Astrocyte (in vitro differentiated cells and primary cell): ENCODE measurements around the gene DENR. TPM values are rescaled to one million over a fixed set of nuclear protein-coding genes. Genes with fewer than 3 reads are reported as not detected.

Source experiments
- DNase-seq: peaks from one replicate; pipeline ENCODE4 v3.0.0-alpha.2; 2010; ENCODE audit warnings: low read depth
- FAIRE-seq: peaks from 2 replicates; lab custom pipeline; 2011; peaks lifted over from hg19 to GRCh38; lab: Jason Lieb, UNC
- H2AFZ ChIP-seq: 2 replicates; pipeline ENCODE4 v1.6.0; 2012; ENCODE audit warnings: low read depth, low read length, inconsistent platforms
- H3K27ac ChIP-seq: 2 replicates; pipeline ENCODE4 v1.5.1; 2011; ENCODE audit warnings: low read depth, low read length, inconsistent platforms
- H3K27me3 ChIP-seq: 2 replicates; pipeline ENCODE4 v1.6.0; 2011; ENCODE audit warnings: low read length, inconsistent platforms; ENCODE audit not compliant: insufficient read depth
- H3K36me3 ChIP-seq: 2 replicates; pipeline ENCODE4 v1.5.1; 2011; ENCODE audit warnings: low read length, inconsistent platforms; ENCODE audit not compliant: insufficient read depth
- H3K4me1 ChIP-seq: 2 replicates; pipeline ENCODE4 v1.5.1; 2011; ENCODE audit warnings: low read length, inconsistent platforms; ENCODE audit not compliant: insufficient read depth
- H3K4me2 ChIP-seq: 2 replicates; pipeline ENCODE4 v1.6.0; 2012; ENCODE audit warnings: low read length, inconsistent platforms
- H3K4me3 ChIP-seq: 2 replicates; pipeline ENCODE4 v1.5.1; 2011; ENCODE audit warnings: low read depth, mild to moderate bottlenecking, low read length, inconsistent platforms; ENCODE audit not compliant: insufficient read depth
- H3K79me2 ChIP-seq: 2 replicates; pipeline ENCODE4 v1.6.0; 2012; ENCODE audit warnings: mild to moderate bottlenecking, low read length, inconsistent platforms; ENCODE audit not compliant: insufficient read depth
- H3K9ac ChIP-seq: 2 replicates; pipeline ENCODE4 v1.6.0; 2012; ENCODE audit warnings: mild to moderate bottlenecking, low read length, inconsistent platforms
- H3K9me3 ChIP-seq: 2 replicates; pipeline ENCODE4 v1.5.1; 2012; ENCODE audit warnings: low read depth, mild to moderate bottlenecking, low read length, inconsistent platforms; ENCODE audit not compliant: insufficient read depth
- H4K20me1 ChIP-seq: 2 replicates; pipeline ENCODE4 v1.6.0; 2012; ENCODE audit warnings: low read length, inconsistent platforms; ENCODE audit not compliant: insufficient read depth
- H3K27ac Mint-ChIP-seq: one replicate; pipeline ENCODE4 v1.8.0; 2021; ENCODE audit warnings: mild to moderate bottlenecking, mixed read lengths; ENCODE audit not compliant: unreplicated experiment
- H3K27me3 Mint-ChIP-seq: one replicate; pipeline ENCODE4 v1.8.0; 2021; ENCODE audit warnings: low read depth, mixed read lengths; ENCODE audit not compliant: unreplicated experiment
- H3K36me3 Mint-ChIP-seq: one replicate; pipeline ENCODE4 v1.8.0; 2021; ENCODE audit warnings: low read depth, mixed read lengths; ENCODE audit not compliant: unreplicated experiment
- H3K4me1 Mint-ChIP-seq: one replicate; pipeline ENCODE4 v1.8.0; 2021; ENCODE audit warnings: low read depth, mixed read lengths; ENCODE audit not compliant: unreplicated experiment
- H3K4me3 Mint-ChIP-seq: one replicate; pipeline ENCODE4 v1.8.0; 2021; ENCODE audit warnings: mild to moderate bottlenecking, moderate library complexity, mixed read lengths; ENCODE audit not compliant: unreplicated experiment
- H3K9me3 Mint-ChIP-seq: one replicate; pipeline ENCODE4 v1.8.0; 2021; ENCODE audit warnings: mild to moderate bottlenecking, mixed read lengths; ENCODE audit not compliant: unreplicated experiment
- CTCF ChIP-seq: IDR thresholded peaks from 2 replicates; pipeline ENCODE4 v1.5.1; 2011; ENCODE audit warnings: low read depth, mild to moderate bottlenecking, inconsistent platforms, low read length, moderate library complexity; ENCODE audit not compliant: insufficient read depth
- EZH2 ChIP-seq: IDR thresholded peaks from 2 replicates; pipeline ENCODE4 v1.6.1; 2012; ENCODE audit warnings: mild to moderate bottlenecking, low read length, inconsistent platforms; ENCODE audit not compliant: insufficient read depth
- total RNA-seq: library from RNA; stranded (reverse); gene quantifications from 2 replicates; pipeline ENCODE4 v1.2.1, GENCODE V29; 2021

The DENR gene
- total RNA-seq, 1 donor from 2014 or later = 62.9 TPM

GRCh38 chr12:122807651-122808050 lies 55.0 kb downstream of the DENR start:
- Histone ChIP-seq H3K4me2 (no peak overlapping the region), H3K79me2 (no peaks in the 10 kb centered on the region), H3K27me3 (no peaks in the 10 kb centered on the region), H3K4me1 (no peaks in the 10 kb centered on the region), H3K4me3 (no peak overlapping the region), H3K27ac (no peak overlapping the region), H4K20me1 (no peaks in the 10 kb centered on the region), H3K9me3 (no peaks in the 10 kb centered on the region), H3K36me3 (no peaks in the 10 kb centered on the region), H2AFZ (no peak overlapping the region), H3K9ac (no peak overlapping the region)
- Mint-ChIP-seq H3K4me1 (peaks cover 4% of the 10 kb centered on the region), H3K36me3 (peaks cover 8% of the 10 kb centered on the region), H3K4me3 (no peak overlapping the region), H3K27ac (peak overlapping the region; percentile 26), H3K9me3 (peaks cover 3% of the 10 kb centered on the region), H3K27me3 (peaks cover 4% of the 10 kb centered on the region)
- TF ChIP-seq EZH2 = no peak
- TF ChIP-seq CTCF = no peak
- DNase-seq = no peak
- FAIRE-seq = no peak

GRCh38 chr12:122811777-122812176 lies 59.2 kb downstream of the DENR start:
- Mint-ChIP-seq H3K4me1 (peaks cover 4% of the 10 kb centered on the region), H3K27ac (no peak overlapping the region), H3K36me3 (peaks cover 8% of the 10 kb centered on the region), H3K9me3 (peaks cover 3% of the 10 kb centered on the region), H3K4me3 (no peak overlapping the region), H3K27me3 (no peaks in the 10 kb centered on the region)
- H3K9ac ChIP-seq = no peak overlapping the region
- TF ChIP-seq CTCF (no peak), EZH2 (no peak)
- no peaks in the 10 kb centered on the region for H3K4me1 ChIP-seq
- no peak overlapping the region for H3K27ac ChIP-seq
- H3K4me2 ChIP-seq = no peak overlapping the region
- H3K36me3 ChIP-seq = no peaks in the 10 kb centered on the region
- H4K20me1 ChIP-seq = no peaks in the 10 kb centered on the region
- H3K4me3 ChIP-seq = no peak overlapping the region
- FAIRE-seq (no peak), DNase-seq (no peak)
- H2AFZ ChIP-seq = no peak overlapping the region
- no peaks in the 10 kb centered on the region for H3K9me3 ChIP-seq
- H3K79me2 ChIP-seq = no peaks in the 10 kb centered on the region
- H3K27me3 ChIP-seq = no peaks in the 10 kb centered on the region

- Mint-ChIP-seq H3K4me3 (no peak overlapping the region), H3K27ac (no peak overlapping the region), H3K27me3 (no peaks in the 10 kb centered on the region), H3K4me1 (peaks cover 4% of the 10 kb centered on the region), H3K36me3 (peaks cover 3% of the 10 kb centered on the region), H3K9me3 (no peaks in the 10 kb centered on the region)
- no peak overlapping the region for H3K4me3 ChIP-seq
- no peak for FAIRE-seq
- no peaks in the 10 kb centered on the region for H3K36me3 ChIP-seq
- no peak overlapping the region for H3K9ac ChIP-seq
- no peaks in the 10 kb centered on the region for H3K79me2 ChIP-seq
- H3K27me3 ChIP-seq = no peaks in the 10 kb centered on the region
- H3K4me2 ChIP-seq = no peak overlapping the region
- no peak overlapping the region for H2AFZ ChIP-seq
- TF ChIP-seq CTCF = no peak
- TF ChIP-seq EZH2 = no peak
- H3K27ac ChIP-seq = no peak overlapping the region
- H3K9me3 ChIP-seq = no peaks in the 10 kb centered on the region
- no peaks in the 10 kb centered on the region for H3K4me1 ChIP-seq
- no peaks in the 10 kb centered on the region for H4K20me1 ChIP-seq
- DNase-seq = no peak
Observed at GRCh38 chr12:122813310-122813713, 60.7 kb downstream of the DENR start.
